Esophagus muscularis mucosa (tissue), 4 donors: ENCODE results near the gene FAM24B. TPM values are rescaled to one million over a fixed set of nuclear protein-coding genes. Genes with fewer than 3 reads are reported as not detected.

Experiments used
- DNase-seq: peaks from one replicate; pipeline ENCODE4 v3.0.0-alpha.2; 2017; ENCODE audit errors: extremely low spot score
- H3K27ac ChIP-seq, 4 donors: fragments of 200-600 bp; sonication (generic); replicated peaks in 1 of 4; 1 replicate in 3 of 4; 2 replicates in 1 of 4; pipeline ENCODE4 v1.5.1; 2016 to 2019; ENCODE audit warnings: mild to moderate bottlenecking in 1 of 4
- H3K27me3 ChIP-seq, 4 donors: fragments of 200-600 bp; sonication (generic); one replicate each; pipeline versions ENCODE4 v1.5.1 to v1.6.0; 2016 to 2019
- H3K36me3 ChIP-seq, 4 donors: fragments of 200-600 bp; sonication (generic); one replicate each; pipeline ENCODE4 v1.5.1; 2016 to 2019
- H3K4me1 ChIP-seq, 4 donors: fragments of 200-600 bp; sonication (generic); one replicate each; pipeline ENCODE4 v1.5.1; 2016 to 2019
- H3K4me3 ChIP-seq, 4 donors: fragments of 200-600 bp; sonication (generic); 1 replicate in 2 of 4; 2 replicates in 2 of 4; pipeline ENCODE4 v1.5.1; 2016 to 2019; ENCODE audit warnings: mild to moderate bottlenecking in 4 of 4, moderate library complexity in 1 of 4
- H3K9me3 ChIP-seq, 4 donors: fragments of 200-600 bp; sonication (generic); 1 replicate in 3 of 4; 2 replicates in 1 of 4; pipeline ENCODE4 v1.5.1; 2016 to 2019
- EP300 ChIP-seq: sonication (generic); formaldehyde crosslinking; IDR thresholded peaks from one replicate; pipeline ENCODE4 v1.6.1; 2017; ENCODE audit warnings: antibody characterized with exemption
- POLR2A ChIP-seq: fragments of 450-650 bp; IDR thresholded peaks from one replicate; pipeline ENCODE4 v1.6.1; 2017; ENCODE audit warnings: antibody characterized with exemption, moderate library complexity, mild to moderate bottlenecking, low read depth
- POLR2AphosphoS5 ChIP-seq, 2 donors: sonication (generic); formaldehyde crosslinking; IDR thresholded peaks; one replicate each; pipeline ENCODE4 v1.6.1; 2017; ENCODE audit warnings: antibody characterized with exemption in 2 of 2
- WGBS: methylation state at CpG from one replicate; pipeline ENCODE4 v1.1.5; 2018; 5-methylcytosine and 5-hydroxymethylcytosine counted together
- intact Hi-C: fragments of 100-400 bp; cut with DNase I; formaldehyde crosslinking; loops from one replicate; pipeline ENCODE4 v1.15.1; 2023
- total RNA-seq, 4 donors: library from RNA; depleted of rRNA; stranded (reverse); fragments of >200 nt; gene quantifications; one replicate each; pipeline versions ENCODE4 v1.1.0 to v1.2.1, GENCODE V29; 2016
- TF ChIP-seq, protein P1 (sequence below), 3 experiments: fragments of 200-600 bp in 2 of 3; fragments of 450-650 bp in 1 of 3; sonication (generic) in 2 of 3; IDR thresholded peaks; one replicate each; pipeline ENCODE4 v1.5.1; 2017 to 2019; ENCODE audit warnings: antibody characterized with exemption in 3 of 3, mild to moderate bottlenecking in 2 of 3, moderate library complexity in 1 of 3

FAM24B gene
- total RNA-seq, 4 donors from 2014 or later: 1.2 to 3.1 (median 2.7) TPM; not detected in 1

DNA sequence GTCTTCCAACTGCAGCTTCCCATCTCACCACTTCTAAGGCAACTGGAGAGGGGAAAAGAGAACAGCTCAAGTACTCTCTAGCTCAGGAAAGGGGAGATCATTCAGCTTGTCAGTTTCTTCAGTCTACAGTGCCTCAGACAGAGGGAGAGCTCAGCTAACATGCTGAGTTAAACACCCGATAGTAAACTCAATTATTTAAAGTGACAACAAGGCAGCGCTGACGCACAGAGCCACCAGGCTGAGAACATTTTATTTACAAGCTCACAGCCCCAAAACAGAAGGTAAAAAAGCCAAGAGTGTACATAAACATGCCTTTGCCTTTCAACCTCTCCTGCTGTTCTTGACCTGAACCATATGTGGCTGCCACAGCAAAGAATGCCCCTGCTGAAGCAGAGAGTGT lies 23.6 kb downstream of the FAM24B start:
- intact Hi-C loops: no loop called here
- Histone ChIP-seq H3K36me3 (peaks cover 0 to 35% (median 3%) of the 10 kb centered on the region in 4 donors), H3K27me3 (no peaks in the 10 kb centered on the region), H3K4me1 (no peaks in the 10 kb centered on the region), H3K4me3 (no peak overlapping the region), H3K27ac (no peak overlapping the region), H3K9me3 (peaks cover 0 to 3% (median 0%) of the 10 kb centered on the region in 4 donors)
- whole genome bisulfite sequencing: 73% methylated on average over 3 of the region's 3 CpGs
- TF ChIP-seq EP300 (no peak), POLR2A (no peak), POLR2AphosphoS5 (IDR thresholded peaks at IDR 0.05) (no peak)
- TF ChIP-seq, protein P1, sequence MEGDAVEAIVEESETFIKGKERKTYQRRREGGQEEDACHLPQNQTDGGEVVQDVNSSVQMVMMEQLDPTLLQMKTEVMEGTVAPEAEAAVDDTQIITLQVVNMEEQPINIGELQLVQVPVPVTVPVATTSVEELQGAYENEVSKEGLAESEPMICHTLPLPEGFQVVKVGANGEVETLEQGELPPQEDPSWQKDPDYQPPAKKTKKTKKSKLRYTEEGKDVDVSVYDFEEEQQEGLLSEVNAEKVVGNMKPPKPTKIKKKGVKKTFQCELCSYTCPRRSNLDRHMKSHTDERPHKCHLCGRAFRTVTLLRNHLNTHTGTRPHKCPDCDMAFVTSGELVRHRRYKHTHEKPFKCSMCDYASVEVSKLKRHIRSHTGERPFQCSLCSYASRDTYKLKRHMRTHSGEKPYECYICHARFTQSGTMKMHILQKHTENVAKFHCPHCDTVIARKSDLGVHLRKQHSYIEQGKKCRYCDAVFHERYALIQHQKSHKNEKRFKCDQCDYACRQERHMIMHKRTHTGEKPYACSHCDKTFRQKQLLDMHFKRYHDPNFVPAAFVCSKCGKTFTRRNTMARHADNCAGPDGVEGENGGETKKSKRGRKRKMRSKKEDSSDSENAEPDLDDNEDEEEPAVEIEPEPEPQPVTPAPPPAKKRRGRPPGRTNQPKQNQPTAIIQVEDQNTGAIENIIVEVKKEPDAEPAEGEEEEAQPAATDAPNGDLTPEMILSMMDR (IDR thresholded peaks at IDR 0.05): no peak
- DNase-seq: no peak

DNA sequence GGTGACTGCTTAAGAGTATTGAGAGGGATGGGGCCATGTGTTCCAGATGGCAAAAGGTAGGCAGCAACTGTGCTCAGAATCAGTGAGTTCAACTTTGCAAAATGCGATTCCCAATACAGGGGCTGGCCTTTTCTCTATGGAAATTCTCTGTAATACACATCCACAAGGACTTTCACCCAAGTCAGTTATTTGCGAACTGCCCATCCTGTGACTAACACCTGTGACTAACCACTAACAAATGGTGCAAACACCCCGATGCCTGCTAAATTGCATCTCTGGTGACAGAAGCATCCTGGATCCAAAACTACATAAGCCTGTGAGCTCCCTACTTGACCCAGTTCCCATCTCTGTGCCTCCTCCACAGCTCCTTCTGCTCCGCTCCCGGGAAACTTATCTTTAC lies 24.7 kb downstream of the FAM24B start:
- 82% methylated on average over 5 of the region's 5 CpGs for WGBS
- H3K4me3 ChIP-seq: no peak overlapping the region
- peaks cover 0 to 45% (median 3%) of the 10 kb centered on the region in 4 donors for H3K36me3 ChIP-seq
- no peak for DNase-seq
- peaks cover 0 to 3% (median 0%) of the 10 kb centered on the region in 4 donors for H3K9me3 ChIP-seq
- TF ChIP-seq POLR2A (no peak), EP300 (no peak), POLR2AphosphoS5 (IDR thresholded peaks at IDR 0.05) (no peak)
- TF ChIP-seq, protein P1 (IDR thresholded peaks at IDR 0.05): no peak
- no peaks in the 10 kb centered on the region for H3K27me3 ChIP-seq
- H3K4me1 ChIP-seq: no peaks in the 10 kb centered on the region
- intact Hi-C loops: no loop called here
- no peak overlapping the region for H3K27ac ChIP-seq

DNA sequence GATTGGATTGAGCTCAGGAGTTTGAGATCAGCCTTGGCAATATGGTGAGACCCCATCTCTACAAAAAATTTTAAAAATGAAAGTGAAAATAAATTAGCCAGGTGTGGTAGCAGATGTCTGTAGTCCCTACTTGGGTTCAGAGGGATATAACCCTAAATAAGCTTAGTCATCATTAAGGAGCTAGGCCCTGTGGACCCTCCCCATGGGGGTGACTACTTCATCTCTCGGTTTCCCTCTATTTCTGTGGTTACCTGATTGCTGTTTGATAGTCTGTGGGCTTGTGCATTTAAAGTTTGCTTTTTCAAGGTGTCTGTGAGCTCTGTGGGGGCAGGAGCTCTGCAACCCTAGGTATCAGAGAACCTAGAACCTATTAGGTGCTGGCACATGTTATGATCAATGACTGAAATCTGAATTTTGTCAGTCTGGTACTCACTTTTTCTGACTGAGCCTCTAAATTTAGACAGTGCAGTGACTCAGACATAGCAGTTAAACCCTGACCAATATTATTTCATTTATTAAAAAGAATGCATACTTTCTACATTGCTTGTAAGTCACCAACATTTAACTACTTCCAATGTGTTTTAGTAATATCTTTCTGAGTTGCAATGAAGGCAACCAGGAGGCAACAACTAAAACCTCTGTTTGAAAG lies 25.6 kb downstream of the FAM24B start:
- peaks cover 0 to 47% (median 3%) of the 10 kb centered on the region in 4 donors for H3K36me3 ChIP-seq
- WGBS: 79% methylated on average over 1 of the region's 1 CpG
- H3K4me1 ChIP-seq: no peaks in the 10 kb centered on the region
- no peak for DNase-seq
- no peak overlapping the region for H3K4me3 ChIP-seq
- TF ChIP-seq EP300: no peak
- TF ChIP-seq POLR2AphosphoS5 (IDR thresholded peaks at IDR 0.05): no peak
- TF ChIP-seq, protein P1 (IDR thresholded peaks at IDR 0.05): no peak
- no peak for TF ChIP-seq POLR2A
- intact Hi-C loops: no loop called here
- H3K27me3 ChIP-seq: no peaks in the 10 kb centered on the region
- peaks cover 0 to 3% (median 0%) of the 10 kb centered on the region in 4 donors for H3K9me3 ChIP-seq
- H3K27ac ChIP-seq: no peak overlapping the region

DNA sequence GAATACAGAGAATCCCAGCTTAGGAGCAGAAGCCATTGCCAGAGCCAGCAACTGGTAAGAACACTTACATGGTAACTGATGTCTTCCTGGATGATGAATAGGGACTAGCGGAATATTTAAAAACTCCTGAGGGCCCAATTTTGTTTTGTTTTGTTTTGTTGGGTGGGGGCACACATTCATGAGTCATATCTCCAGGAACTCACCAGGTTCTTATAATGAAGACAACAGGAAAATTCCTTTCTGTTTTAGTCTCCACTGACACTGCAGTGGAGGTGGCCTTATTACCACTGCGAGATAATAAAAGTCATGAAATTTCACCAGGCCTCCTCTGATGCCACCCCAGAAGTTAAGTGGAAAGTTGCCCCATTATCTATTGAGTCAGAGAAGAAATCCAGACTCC lies 27.1 kb downstream of the FAM24B start:
- H3K4me1 ChIP-seq: no peaks in the 10 kb centered on the region
- H3K27me3 ChIP-seq: no peaks in the 10 kb centered on the region
- TF ChIP-seq EP300: no peak
- no peak for TF ChIP-seq POLR2A
- TF ChIP-seq, protein P1 (IDR thresholded peaks at IDR 0.05): no peak
- TF ChIP-seq POLR2AphosphoS5 (IDR thresholded peaks at IDR 0.05): no peak
- 96% methylated on average over 2 of the region's 2 CpGs for WGBS
- no peak overlapping the region for H3K4me3 ChIP-seq
- DNase-seq: no peak
- peaks cover 0 to 47% (median 3%) of the 10 kb centered on the region in 4 donors for H3K36me3 ChIP-seq
- no peak overlapping the region for H3K27ac ChIP-seq
- intact Hi-C loops: no loop called here
- H3K9me3 ChIP-seq: peaks cover 0 to 3% (median 0%) of the 10 kb centered on the region in 4 donors
